ENCODE measurements around the gene PCSK4.

The PCSK4 gene

GRCh38 chr19:1440418-1440801, 49.7 kb downstream of the PCSK4 start:
- no peak for TF ChIP-seq CTCF (IDR thresholded peaks at IDR 0.05; ENCODE audit: borderline replicate concordance, insufficient read depth, low read depth, low read length)
- H3K4me3 ChIP-seq (ENCODE audit: low read depth, low read length) = no peak overlapping the region

- peak overlapping the region; percentile 77 for H3K4me3 ChIP-seq (ENCODE audit: low read depth, low read length)
Observed at GRCh38 chr19:1439525-1440417, 50.4 kb downstream of the PCSK4 start.

- no peak for TF ChIP-seq CTCF (IDR thresholded peaks at IDR 0.05; ENCODE audit: borderline replicate concordance, insufficient read depth, low read depth, low read length)
- H3K4me3 ChIP-seq (ENCODE audit: low read depth, low read length) = peak overlapping the region; percentile 77
Observed at GRCh38 chr19:1438933-1439354, 51.2 kb downstream of the PCSK4 start.

- peak; percentile 99 for TF ChIP-seq CTCF (IDR thresholded peaks at IDR 0.05; ENCODE audit: borderline replicate concordance, insufficient read depth, low read depth, low read length)
- peak within 1 kb of the TSS; percentile 77 for H3K4me3 ChIP-seq (ENCODE audit: low read depth, low read length)
Observed at GRCh38 chr19:1438035-1438932, 51.9 kb downstream of the PCSK4 start, which contains the start of gene RPS15. Gene RPS15 (plus strand): TSS chr19:1438396. CDS start chr19:1438426, 30 bp downstream.

GRCh38 chr19:1437609-1438008, 52.5 kb downstream of the PCSK4 start:
- no peak overlapping the region for H3K4me3 ChIP-seq (ENCODE audit: low read depth, low read length)
- TF ChIP-seq CTCF (IDR thresholded peaks at IDR 0.05; ENCODE audit: borderline replicate concordance, insufficient read depth, low read depth, low read length) = no peak

GRCh38 chr19:1435378-1435989, 54.7 kb downstream of the PCSK4 start:
- no peak for TF ChIP-seq CTCF (IDR thresholded peaks at IDR 0.05; ENCODE audit: borderline replicate concordance, insufficient read depth, low read depth, low read length)
- H3K4me3 ChIP-seq (ENCODE audit: low read depth, low read length) = no peak overlapping the region

GRCh38 chr19:1434577-1435060, 55.5 kb downstream of the PCSK4 start:
- no peak for TF ChIP-seq CTCF (IDR thresholded peaks at IDR 0.05; ENCODE audit: borderline replicate concordance, insufficient read depth, low read depth, low read length)
- no peak overlapping the region for H3K4me3 ChIP-seq (ENCODE audit: low read depth, low read length)

Data from GM12875 (cell line).